ENCODE results near the gene P2RX3.

- no peak for TF ChIP-seq CTCF (IDR thresholded peaks at IDR 0.05; ENCODE audit: insufficient read depth, low read depth, low read length)
- TF ChIP-seq EZH2 (IDR thresholded peaks at IDR 0.05; ENCODE audit: insufficient read depth, low read length): no peak
These were observed 38.9 kb upstream of the P2RX3 start for GRCh38 chr11:57299150-57299737.

All from astrocyte (in vitro differentiated cells and primary cell).